Activated naive CD4-positive, alpha-beta T cell treated with anti-CD3 and anti-CD28 coated beads, Interleukin-2, amount 50 U/mL, for 72 hours (primary cell): ENCODE measurements around the gene LGALS3BP. TPM values are rescaled to one million over a fixed set of nuclear protein-coding genes. Genes with fewer than 3 reads are reported as not detected.
"Not testable (repeated sequence)": the region's sequence is repeated elsewhere in the genome, so short reads cannot be mapped to it uniquely, and the experiment has no call there.

Source experiments
- ATAC-seq, 2 donors: fragments of 150-1000 bp; cut with Tn5 transposase; 2 replicates each; pipeline ENCODE4 v1.10.0; 2021; ENCODE audit warnings: mild to moderate bottlenecking in 2 of 2, moderate library complexity in 2 of 2
- DNase-seq, 2 donors: peaks; one replicate each; pipeline ENCODE4 v3.0.0; 2021 to 2022; ENCODE audit warnings: low spot score in 2 of 2
- H3K27ac Mint-ChIP-seq, 2 donors: one replicate each; pipeline ENCODE4 v1.8.0; 2022; ENCODE audit warnings: mild to moderate bottlenecking in 2 of 2, mixed read lengths in 2 of 2
- H3K36me3 Mint-ChIP-seq, 2 donors: one replicate each; pipeline ENCODE4 v1.8.0; 2022; ENCODE audit warnings: mixed read lengths in 2 of 2
- H3K9me3 Mint-ChIP-seq, 2 donors: one replicate each; pipeline ENCODE4 v1.8.0; 2022; ENCODE audit warnings: mixed read lengths in 2 of 2
- total RNA-seq, 2 donors: library from RNA; stranded (reverse); gene quantifications; one replicate each; pipeline ENCODE4 v1.2.3, GENCODE V29; 2022

The LGALS3BP gene
- total RNA-seq, 2 donors from 2014 or later = 71.3 to 95.6 TPM

DNA sequence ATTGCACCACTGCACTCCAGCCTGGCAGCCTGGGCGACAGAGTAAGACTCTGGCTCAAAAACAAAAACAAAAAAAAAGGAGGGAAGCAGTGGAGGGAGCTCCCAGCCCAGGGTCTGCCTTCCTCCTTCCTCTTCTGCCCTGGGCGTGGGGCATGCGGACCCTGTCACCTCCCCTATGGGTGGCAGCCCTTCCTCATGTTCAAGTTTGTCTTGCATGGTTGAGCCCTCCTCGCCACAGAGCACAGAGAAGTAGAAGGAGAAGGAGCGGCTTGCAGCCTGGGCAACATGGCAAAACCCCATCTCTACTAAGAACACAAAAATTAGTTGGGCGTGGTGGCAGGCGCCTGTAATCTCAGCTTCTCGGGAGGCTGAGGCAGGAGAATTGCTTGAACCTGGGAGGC is 33.1 kb downstream of the LGALS3BP start:
- DNase-seq = no peak
- Mint-ChIP-seq H3K9me3 (peaks cover 4 to 12% of the 10 kb centered on the region in 2 donors), H3K36me3 (peaks cover 9 to 18% of the 10 kb centered on the region in 2 donors)

DNA sequence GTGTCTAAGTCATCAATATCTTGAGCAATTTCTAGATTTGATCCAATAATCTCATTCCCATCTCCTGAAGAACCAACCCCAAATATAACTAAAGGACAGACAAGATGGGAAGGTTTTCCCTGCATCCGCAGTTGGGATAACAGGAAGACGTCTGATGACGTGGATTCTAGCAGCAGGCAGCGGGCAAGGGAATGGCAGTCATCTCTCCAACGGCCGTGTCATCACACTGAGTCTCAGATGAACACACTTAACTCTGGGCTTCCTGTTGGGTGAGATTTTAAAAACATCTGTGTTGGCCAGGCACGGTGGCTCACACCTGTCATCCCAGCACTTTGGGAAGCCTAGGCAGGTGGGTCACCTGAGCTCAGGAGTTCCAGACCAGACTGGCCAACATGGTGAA is 33.6 kb downstream of the LGALS3BP start:
- no peak for DNase-seq
- no peak overlapping the region for H3K27ac Mint-ChIP-seq
- ATAC-seq = no peak
- H3K36me3 Mint-ChIP-seq = peaks cover 9 to 14% of the 10 kb centered on the region in 2 donors
- peaks cover 4 to 12% of the 10 kb centered on the region in 2 donors for H3K9me3 Mint-ChIP-seq

More for the DNA sequence above, 33.1 kb downstream of the LGALS3BP start:
- no peak overlapping the region for H3K27ac Mint-ChIP-seq
- no peak for ATAC-seq

- DNase-seq, H3K9me3 Mint-ChIP-seq, H3K27ac Mint-ChIP-seq, H3K36me3 Mint-ChIP-seq, ATAC-seq: not testable (repeated sequence)
These were observed 34.3 kb downstream of the LGALS3BP start for GRCh38 chr17:78945455-78945854.

GRCh38 chr17:78944956-78945355 is 34.8 kb downstream of the LGALS3BP start:
- Mint-ChIP-seq H3K36me3 (peaks cover 0 to 2% of the 10 kb centered on the region in 2 donors), H3K9me3 (peaks cover 0 to 1% of the 10 kb centered on the region in 2 donors), H3K27ac (no peak overlapping the region)
- no peak for DNase-seq
- ATAC-seq = no peak

- Mint-ChIP-seq H3K9me3 (no peaks in the 10 kb centered on the region), H3K27ac (no peak overlapping the region), H3K36me3 (no peaks in the 10 kb centered on the region)
- no peak for DNase-seq
- no peak for ATAC-seq
These were observed 35.7 kb downstream of the LGALS3BP start for GRCh38 chr17:78944026-78944425.

- H3K36me3 Mint-ChIP-seq = no peaks in the 10 kb centered on the region
- DNase-seq (no peak), ATAC-seq (no peak)
- no peaks in the 10 kb centered on the region for H3K9me3 Mint-ChIP-seq
- no peak overlapping the region for H3K27ac Mint-ChIP-seq
These were observed 39.0 kb downstream of the LGALS3BP start for GRCh38 chr17:78940708-78941107.

- H3K9me3 Mint-ChIP-seq = no peaks in the 10 kb centered on the region
- no peak overlapping the region for H3K27ac Mint-ChIP-seq
- ATAC-seq (no peak), DNase-seq (no peak)
- no peaks in the 10 kb centered on the region for H3K36me3 Mint-ChIP-seq
These were observed 39.5 kb downstream of the LGALS3BP start for GRCh38 chr17:78940258-78940657.

DNA sequence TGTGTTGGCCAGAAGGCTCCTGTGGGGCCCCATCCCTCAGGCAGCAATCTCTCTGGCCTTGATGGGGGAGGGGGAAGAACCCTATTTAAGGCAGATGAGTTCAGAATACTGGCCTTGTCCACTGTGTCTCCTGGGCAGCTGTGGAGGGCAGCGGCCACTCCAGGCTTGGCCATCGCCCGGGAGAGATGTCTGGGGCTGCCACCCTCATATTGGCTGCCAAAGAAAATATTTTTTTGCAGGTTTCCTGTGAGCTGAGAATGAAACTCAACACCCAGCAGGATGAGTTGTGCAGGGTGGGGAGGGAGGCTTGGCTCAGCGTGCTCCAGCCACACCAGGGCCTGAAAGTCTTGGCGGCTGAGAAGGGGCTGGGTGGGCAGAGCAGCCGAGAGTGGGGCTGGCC is 40.1 kb downstream of the LGALS3BP start:
- H3K9me3 Mint-ChIP-seq = no peaks in the 10 kb centered on the region
- no peaks in the 10 kb centered on the region for H3K36me3 Mint-ChIP-seq
- ATAC-seq = no peak
- no peak for DNase-seq
- no peak overlapping the region for H3K27ac Mint-ChIP-seq

- Mint-ChIP-seq H3K27ac (no peak overlapping the region), H3K9me3 (no peaks in the 10 kb centered on the region), H3K36me3 (no peaks in the 10 kb centered on the region)
- DNase-seq = no peak
- ATAC-seq = no peak
These were observed 42.2 kb downstream of the LGALS3BP start for GRCh38 chr17:78937561-78937960.

DNA sequence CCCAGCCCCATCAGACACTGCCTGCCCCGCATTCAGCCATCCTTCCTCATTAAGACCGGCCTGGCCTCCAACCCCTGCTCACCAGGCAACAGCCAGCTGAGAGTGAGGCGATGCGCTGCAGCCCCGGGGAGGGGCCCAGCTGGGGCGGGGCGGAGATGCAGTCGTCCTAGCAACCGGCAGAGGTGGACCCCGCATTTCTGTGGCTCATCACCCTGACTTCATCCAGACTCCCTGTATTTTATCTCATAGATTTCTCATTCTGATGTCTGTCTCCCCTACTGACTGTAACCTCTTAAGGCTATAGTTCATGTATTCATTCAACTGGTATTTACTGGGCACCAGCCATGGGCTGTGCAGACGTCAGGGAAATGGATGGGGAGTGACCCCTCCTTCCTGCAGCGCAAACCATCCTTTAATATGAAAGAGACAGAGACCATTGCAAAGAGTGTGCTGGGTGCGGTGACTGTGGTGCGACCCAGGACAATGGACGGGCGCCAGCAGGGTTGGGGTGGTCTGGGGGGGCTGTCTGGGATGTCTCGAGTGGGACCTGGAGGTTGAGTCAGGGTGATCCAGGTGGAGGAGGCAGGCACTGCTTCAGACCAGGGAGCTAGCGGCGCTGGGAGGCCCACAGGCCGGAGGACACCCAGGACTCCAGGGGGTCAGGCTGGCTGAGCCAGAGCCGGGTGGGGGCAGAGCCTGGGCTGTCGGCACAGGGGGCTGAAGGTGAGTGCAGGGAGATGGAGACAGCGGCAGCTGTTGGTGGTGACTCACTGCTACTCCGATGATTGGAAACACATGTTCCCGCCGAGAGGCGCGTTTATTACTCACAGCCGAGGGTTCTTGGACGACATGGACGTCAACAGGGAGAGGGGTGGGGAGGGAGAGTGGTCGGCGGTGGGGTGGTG is 44.1 kb downstream of the LGALS3BP start:
- H3K36me3 Mint-ChIP-seq = no peaks in the 10 kb centered on the region
- H3K27ac Mint-ChIP-seq = peak overlapping the region in 1 of 2 donors; percentile 29
- H3K9me3 Mint-ChIP-seq = no peaks in the 10 kb centered on the region
- ATAC-seq = no peak
- DNase-seq = no peak

DNA sequence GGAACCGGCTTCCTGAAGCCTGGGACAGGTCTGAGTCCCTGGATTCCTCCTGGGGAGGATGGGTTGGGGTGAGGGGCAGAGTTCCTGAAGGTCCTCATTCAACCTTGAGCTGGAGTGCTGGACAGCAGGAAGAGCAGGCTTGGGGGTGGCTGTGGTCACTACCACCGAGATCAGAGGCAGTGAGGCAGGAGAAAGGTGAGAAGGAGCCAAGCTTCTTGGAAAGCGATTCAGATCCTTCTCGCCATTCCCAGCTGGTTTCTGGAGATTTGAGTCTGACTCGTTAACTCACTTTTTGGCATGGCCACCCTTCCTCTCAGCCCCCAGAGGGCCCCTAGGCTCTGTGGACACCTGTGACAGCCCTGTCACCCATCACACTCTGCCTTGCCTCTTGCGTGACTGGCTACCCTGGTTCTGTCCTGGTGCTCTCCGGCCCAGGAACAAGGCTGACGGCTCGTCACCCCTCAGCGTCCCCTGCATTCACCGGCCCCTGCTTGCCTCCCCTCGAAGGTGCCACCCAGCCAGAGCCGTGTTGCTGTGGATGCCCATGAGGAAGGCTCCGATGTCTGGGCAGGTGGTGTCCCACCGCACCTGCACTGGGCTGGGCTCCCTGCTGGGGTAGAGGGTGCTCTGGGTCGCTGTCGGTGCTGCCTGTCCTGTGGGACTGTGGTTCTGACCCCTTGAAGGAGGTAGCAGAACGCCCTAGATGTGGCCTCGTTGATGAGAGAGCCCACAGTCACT is 44.9 kb downstream of the LGALS3BP start:
- ATAC-seq = no peak
- H3K27ac Mint-ChIP-seq = peak overlapping the region in 1 of 2 donors; percentile 63
- H3K36me3 Mint-ChIP-seq = no peaks in the 10 kb centered on the region
- no peak for DNase-seq
- H3K9me3 Mint-ChIP-seq = no peaks in the 10 kb centered on the region

DNA sequence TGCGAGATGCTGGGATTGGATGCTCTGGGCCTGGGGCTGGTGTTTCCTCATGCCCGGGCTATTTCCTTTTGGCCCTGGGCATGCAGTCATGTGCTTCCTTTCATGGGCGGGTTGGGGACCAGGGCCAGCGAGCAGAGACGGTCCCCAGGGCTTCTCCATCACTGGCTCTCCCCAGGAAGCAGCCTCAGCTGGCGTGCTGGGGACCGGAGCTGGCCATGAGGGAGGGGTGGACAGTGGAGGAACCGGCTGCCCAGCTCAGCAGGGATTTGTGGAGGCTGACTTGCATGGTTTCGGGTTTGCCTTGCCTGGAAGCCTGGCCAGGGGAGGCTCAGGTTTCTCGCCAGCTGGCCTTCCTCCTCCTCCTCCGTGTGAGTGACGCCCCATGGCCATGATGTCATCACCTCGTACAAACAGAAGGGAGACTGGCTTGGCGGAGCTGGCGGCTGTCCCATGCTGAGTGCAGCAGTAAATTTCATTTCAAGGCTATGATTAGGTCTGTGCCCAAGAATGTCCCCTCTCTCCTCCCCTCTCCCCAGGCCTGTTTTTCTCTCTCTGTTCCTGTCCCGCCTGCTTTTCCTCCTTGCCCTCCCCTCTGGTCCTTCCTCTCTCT is 45.7 kb downstream of the LGALS3BP start:
- Mint-ChIP-seq H3K36me3 (no peaks in the 10 kb centered on the region), H3K9me3 (no peaks in the 10 kb centered on the region), H3K27ac (peak overlapping the region in 1 of 2 donors; percentile 44)
- DNase-seq (no peak), ATAC-seq (no peak)

GRCh38 chr17:78933025-78933958 is 46.4 kb downstream of the LGALS3BP start:
- Mint-ChIP-seq H3K9me3 (no peaks in the 10 kb centered on the region), H3K36me3 (no peaks in the 10 kb centered on the region), H3K27ac (peak overlapping the region; percentile 70 to 87)
- ATAC-seq = peak; percentile 94 to 98
- no peak for DNase-seq

DNA sequence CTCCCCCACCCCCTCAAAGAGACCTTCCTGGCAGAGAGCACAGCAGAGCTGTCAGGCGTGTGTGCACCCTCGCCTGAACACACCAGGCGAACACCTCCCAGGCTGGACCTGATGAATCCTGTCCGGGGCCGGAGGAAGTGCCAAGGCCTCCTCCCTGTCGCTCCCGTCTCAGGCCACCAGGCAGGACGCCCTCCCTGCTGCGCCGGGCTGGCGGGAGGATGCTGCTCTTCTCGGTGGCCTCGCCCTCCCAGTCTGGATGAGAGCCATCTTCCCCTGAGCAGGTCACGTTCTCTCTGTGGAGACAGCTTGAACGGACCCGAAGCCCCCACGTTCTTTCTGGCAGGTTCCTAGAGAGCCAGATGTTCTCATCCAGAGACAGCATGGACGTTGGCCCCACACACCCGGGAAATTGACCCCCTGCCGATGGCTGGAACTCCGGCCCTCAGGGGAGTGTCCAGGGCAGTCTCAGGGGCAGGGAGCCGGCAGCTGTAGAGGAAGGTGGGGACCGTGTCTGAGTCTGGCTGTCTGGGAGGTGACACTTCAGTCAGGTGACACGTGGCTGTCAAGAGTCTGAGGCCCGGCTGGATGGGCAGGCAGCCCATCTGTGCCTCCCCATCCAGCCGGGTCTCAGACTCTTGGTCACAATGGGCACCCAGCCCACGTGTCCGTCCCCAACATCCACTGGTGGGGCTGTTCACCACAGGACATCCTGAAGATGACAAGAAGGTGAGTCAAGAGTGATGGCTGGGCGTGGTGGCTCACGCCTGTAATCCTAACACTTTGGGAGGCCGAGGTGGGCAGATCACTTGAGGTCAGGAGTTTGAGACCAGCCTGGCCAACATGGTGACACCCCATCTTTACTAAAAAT is 49.6 kb downstream of the LGALS3BP start:
- H3K36me3 Mint-ChIP-seq = no peaks in the 10 kb centered on the region
- ATAC-seq = no peak

More for the DNA sequence above, 49.6 kb downstream of the LGALS3BP start:
- DNase-seq = no peak
- Mint-ChIP-seq H3K9me3 (no peaks in the 10 kb centered on the region), H3K27ac (no peak overlapping the region)
